Astrocyte of the cerebellum (primary cell): ENCODE data around the gene HDAC9.

Experiments
- DNase-seq: peaks from one replicate; pipeline ENCODE4 v3.0.0-alpha.2; 2011; ENCODE audit warnings: low read depth
- H3K4me3 ChIP-seq: 2 replicates; pipeline ENCODE4 v1.5.1; 2011; ENCODE audit warnings: mild to moderate bottlenecking, low read depth, low read length, moderate library complexity
- CTCF ChIP-seq: IDR thresholded peaks from 2 replicates; pipeline ENCODE4 v1.5.1; 2012; ENCODE audit warnings: low read length, low read depth, moderate library complexity, mild to moderate bottlenecking; ENCODE audit errors: missing control alignments
- in situ Hi-C: cut with HindIII; loops from 2 replicates; pipeline ENCODE4 v1.10.0; 2017; ENCODE audit warnings: low sequenced_read_pairs

Gene HDAC9

GRCh38 chr7:18772567-18772965, 277.0 kb downstream of the HDAC9 start:
- no peak for TF ChIP-seq CTCF
- DNase-seq = no peak
- in situ Hi-C loops = no loop called here
- H3K4me3 ChIP-seq = no peak overlapping the region

DNA sequence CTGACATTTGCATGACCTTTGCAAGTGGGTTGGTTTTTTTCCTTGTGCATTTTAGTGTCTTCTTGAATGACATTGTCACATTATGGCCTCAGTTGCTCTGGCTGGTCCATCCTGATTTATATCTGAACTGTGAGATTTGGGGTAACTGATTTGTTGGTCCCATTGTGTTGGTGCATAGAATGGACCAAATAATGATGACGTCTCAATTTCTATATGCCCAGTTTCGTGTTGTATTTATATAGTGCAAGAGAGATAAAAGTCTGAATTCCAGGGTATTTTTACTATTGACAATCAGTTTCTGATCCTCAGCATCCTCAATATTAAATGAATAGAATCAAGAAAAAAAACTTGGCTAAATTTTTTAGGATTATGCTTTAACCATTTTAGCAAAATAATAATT, 281.8 kb downstream of the HDAC9 start:
- no peak overlapping the region for H3K4me3 ChIP-seq
- TF ChIP-seq CTCF = no peak
- no peak for DNase-seq
- in situ Hi-C loops = no loop called here

- no peak overlapping the region for H3K4me3 ChIP-seq
- TF ChIP-seq CTCF = no peak
- in situ Hi-C loops = no loop called here
- peak; percentile 97 for DNase-seq
Measured at GRCh38 chr7:18778594-18778993, 283.0 kb downstream of the HDAC9 start.

DNA sequence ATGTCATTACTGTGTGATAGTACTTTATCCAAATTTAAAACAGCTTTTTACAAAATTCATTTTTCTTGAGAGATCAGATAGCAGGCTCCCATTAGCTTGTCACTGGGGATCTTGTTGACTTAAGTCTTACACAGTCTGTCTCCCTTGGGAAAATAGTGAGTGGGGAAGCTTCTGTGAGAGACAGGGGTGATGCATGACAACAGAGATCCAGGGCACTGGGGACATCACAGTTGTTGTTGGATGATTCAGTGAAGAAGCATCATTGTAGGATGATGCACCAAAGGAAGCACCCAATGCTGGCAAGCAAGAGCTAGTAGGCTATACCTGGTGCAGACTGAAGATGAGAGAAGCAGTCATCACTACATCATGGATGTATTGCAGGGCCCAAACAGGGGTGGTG, 284.7 kb downstream of the HDAC9 start:
- TF ChIP-seq CTCF = no peak
- in situ Hi-C loops = no loop called here
- H3K4me3 ChIP-seq = no peak overlapping the region
- no peak for DNase-seq

DNA sequence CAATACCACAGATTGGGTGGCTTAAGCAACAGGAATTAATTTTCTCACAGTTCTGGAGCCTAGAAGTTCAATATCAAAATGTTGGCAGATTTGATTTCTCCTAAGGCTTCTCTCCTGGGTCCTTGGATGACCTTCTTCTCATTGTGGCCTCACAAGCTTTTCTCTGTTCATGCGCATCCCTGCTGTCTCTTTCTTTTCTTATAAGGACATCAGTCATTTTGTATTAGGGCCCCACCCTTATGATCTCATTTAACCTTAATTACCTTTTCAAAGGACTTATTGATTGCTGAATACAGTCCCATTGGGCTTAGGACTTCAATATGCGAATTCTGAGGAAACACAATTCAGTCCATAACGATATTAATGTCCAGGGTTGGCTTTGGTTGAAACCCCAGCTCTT, 285.4 kb downstream of the HDAC9 start:
- in situ Hi-C loops = no loop called here
- no peak for DNase-seq
- no peak for TF ChIP-seq CTCF
- no peak overlapping the region for H3K4me3 ChIP-seq

GRCh38 chr7:18786196-18786727, 290.7 kb downstream of the HDAC9 start:
- in situ Hi-C loops = no loop called here
- no peak for TF ChIP-seq CTCF
- H3K4me3 ChIP-seq = no peak overlapping the region
- DNase-seq = no peak

DNA sequence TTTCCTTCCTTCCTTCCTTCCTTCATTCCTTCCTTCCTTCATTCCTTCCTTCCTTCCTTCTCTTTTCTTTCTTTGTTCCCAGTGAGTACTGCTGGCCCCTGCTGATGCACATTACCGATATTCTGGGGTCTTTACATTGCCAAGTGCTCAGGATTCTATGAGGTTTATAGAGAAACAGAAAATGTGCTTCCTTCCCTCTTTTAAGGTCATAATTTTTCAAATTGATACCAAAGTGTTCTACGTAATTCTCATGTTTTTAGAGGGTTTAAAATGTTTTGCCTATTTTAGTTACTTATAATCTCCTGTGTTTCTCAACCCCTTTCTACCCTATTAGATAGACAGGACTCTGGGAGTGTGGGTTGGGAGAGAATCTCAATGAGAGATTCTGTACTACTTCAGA, 291.2 kb downstream of the HDAC9 start:
- in situ Hi-C loops = no loop called here
- no peak for DNase-seq
- no peak overlapping the region for H3K4me3 ChIP-seq
- TF ChIP-seq CTCF = no peak
